ENCODE data around the gene NTN4. TPM values are rescaled to one million over a fixed set of nuclear protein-coding genes. Genes with fewer than 3 reads are reported as not detected.

NTN4 gene
- total RNA-seq, 1 experiment from 2014 or later, result 68.4 TPM

GRCh38 chr12:95762123-95762785 is 28.3 kb downstream of the NTN4 start:
- DNase-seq, result no peak
- Mint-ChIP-seq H3K4me1 (ENCODE audit: low read depth, unreplicated experiment) (peaks cover 41% of the 10 kb centered on the region), H3K4me3 (ENCODE audit: low read depth, unreplicated experiment) (no peak overlapping the region), H3K27ac (ENCODE audit: unreplicated experiment) (no peak overlapping the region), H3K36me3 (ENCODE audit: insufficient read depth, unreplicated experiment) (peaks cover 31% of the 10 kb centered on the region), H3K9me3 (ENCODE audit: low read depth, unreplicated experiment) (no peaks in the 10 kb centered on the region), H3K27me3 (ENCODE audit: unreplicated experiment) (no peaks in the 10 kb centered on the region)
- CTCF ChIA-PET, result interaction anchor here (0.6 kb wide), 1 partner anchor 14 kb away, joined by 4 read pairs; no protein-coding TSS in a partner anchor
- TF ChIP-seq, protein P1, sequence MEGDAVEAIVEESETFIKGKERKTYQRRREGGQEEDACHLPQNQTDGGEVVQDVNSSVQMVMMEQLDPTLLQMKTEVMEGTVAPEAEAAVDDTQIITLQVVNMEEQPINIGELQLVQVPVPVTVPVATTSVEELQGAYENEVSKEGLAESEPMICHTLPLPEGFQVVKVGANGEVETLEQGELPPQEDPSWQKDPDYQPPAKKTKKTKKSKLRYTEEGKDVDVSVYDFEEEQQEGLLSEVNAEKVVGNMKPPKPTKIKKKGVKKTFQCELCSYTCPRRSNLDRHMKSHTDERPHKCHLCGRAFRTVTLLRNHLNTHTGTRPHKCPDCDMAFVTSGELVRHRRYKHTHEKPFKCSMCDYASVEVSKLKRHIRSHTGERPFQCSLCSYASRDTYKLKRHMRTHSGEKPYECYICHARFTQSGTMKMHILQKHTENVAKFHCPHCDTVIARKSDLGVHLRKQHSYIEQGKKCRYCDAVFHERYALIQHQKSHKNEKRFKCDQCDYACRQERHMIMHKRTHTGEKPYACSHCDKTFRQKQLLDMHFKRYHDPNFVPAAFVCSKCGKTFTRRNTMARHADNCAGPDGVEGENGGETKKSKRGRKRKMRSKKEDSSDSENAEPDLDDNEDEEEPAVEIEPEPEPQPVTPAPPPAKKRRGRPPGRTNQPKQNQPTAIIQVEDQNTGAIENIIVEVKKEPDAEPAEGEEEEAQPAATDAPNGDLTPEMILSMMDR (IDR thresholded peaks at IDR 0.05; ENCODE audit: unreplicated experiment), result no peak
- intact Hi-C loops (cut with micrococcal nuclease; ENCODE audit: unreplicated experiment), result no loop called here
- BruUV-seq (replicated peaks), result no TSS peak

GRCh38 chr12:95760371-95760770 is 30.2 kb downstream of the NTN4 start:
- H3K9me3 Mint-ChIP-seq (ENCODE audit: low read depth, unreplicated experiment), result no peaks in the 10 kb centered on the region
- BruUV-seq (replicated peaks), result no TSS peak
- H3K36me3 Mint-ChIP-seq (ENCODE audit: insufficient read depth, unreplicated experiment), result peaks cover 32% of the 10 kb centered on the region

GRCh38 chr12:95759718-95760117 is 30.8 kb downstream of the NTN4 start:
- Mint-ChIP-seq H3K27ac (ENCODE audit: unreplicated experiment) (no peak overlapping the region), H3K9me3 (ENCODE audit: low read depth, unreplicated experiment) (no peaks in the 10 kb centered on the region), H3K27me3 (ENCODE audit: unreplicated experiment) (no peaks in the 10 kb centered on the region), H3K4me1 (ENCODE audit: low read depth, unreplicated experiment) (peaks cover 34% of the 10 kb centered on the region), H3K36me3 (ENCODE audit: insufficient read depth, unreplicated experiment) (peaks cover 31% of the 10 kb centered on the region), H3K4me3 (ENCODE audit: low read depth, unreplicated experiment) (no peak overlapping the region)
- BruUV-seq (replicated peaks), result no TSS peak
- CTCF ChIA-PET, result no interaction called here
- TF ChIP-seq, protein P1 (IDR thresholded peaks at IDR 0.05; ENCODE audit: unreplicated experiment), result no peak
- intact Hi-C loops (cut with micrococcal nuclease; ENCODE audit: unreplicated experiment), result no loop called here
- no peak for DNase-seq

More at GRCh38 chr12:95760371-95760770, 30.2 kb downstream of the NTN4 start:
- no peak overlapping the region for H3K4me3 Mint-ChIP-seq (ENCODE audit: low read depth, unreplicated experiment)
- H3K4me1 Mint-ChIP-seq (ENCODE audit: low read depth, unreplicated experiment), result peaks cover 34% of the 10 kb centered on the region
- CTCF ChIA-PET, result no interaction called here
- TF ChIP-seq, protein P1 (IDR thresholded peaks at IDR 0.05; ENCODE audit: unreplicated experiment), result no peak
- no peak for DNase-seq
- intact Hi-C loops (cut with micrococcal nuclease; ENCODE audit: unreplicated experiment), result no loop called here
- no peak overlapping the region for H3K27ac Mint-ChIP-seq (ENCODE audit: unreplicated experiment)
- no peaks in the 10 kb centered on the region for H3K27me3 Mint-ChIP-seq (ENCODE audit: unreplicated experiment)

DNA sequence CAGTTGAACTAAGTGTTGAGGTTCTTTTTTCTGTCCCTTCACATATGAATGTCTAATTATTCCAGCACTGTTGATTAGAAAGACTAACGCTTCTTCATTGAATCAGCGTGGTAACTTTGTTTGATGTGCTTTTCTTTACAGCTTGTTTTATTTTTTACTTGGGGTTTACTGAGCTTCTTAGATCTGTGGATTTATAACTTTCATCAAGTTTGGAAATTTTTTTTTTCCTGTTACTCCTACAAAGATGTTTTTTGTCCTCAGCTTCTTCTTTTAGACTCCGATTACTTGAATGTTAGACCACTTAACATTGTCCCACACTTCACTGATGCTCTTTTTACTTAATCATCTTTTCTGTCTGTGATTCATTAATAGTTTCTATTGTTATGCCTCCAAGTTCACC is 31.5 kb downstream of the NTN4 start:
- Mint-ChIP-seq H3K27me3 (ENCODE audit: unreplicated experiment) (no peaks in the 10 kb centered on the region), H3K36me3 (ENCODE audit: insufficient read depth, unreplicated experiment) (peaks cover 29% of the 10 kb centered on the region), H3K4me3 (ENCODE audit: low read depth, unreplicated experiment) (no peak overlapping the region), H3K9me3 (ENCODE audit: low read depth, unreplicated experiment) (no peaks in the 10 kb centered on the region), H3K27ac (ENCODE audit: unreplicated experiment) (no peak overlapping the region), H3K4me1 (ENCODE audit: low read depth, unreplicated experiment) (peaks cover 34% of the 10 kb centered on the region)
- intact Hi-C loops (cut with micrococcal nuclease; ENCODE audit: unreplicated experiment), result no loop called here
- CTCF ChIA-PET, result no interaction called here
- no TSS peak for BruUV-seq (replicated peaks)
- DNase-seq, result no peak
- TF ChIP-seq, protein P1 (IDR thresholded peaks at IDR 0.05; ENCODE audit: unreplicated experiment), result no peak
